Measurements from ENCODE around the gene POLR3GL. TPM values are rescaled to one million over a fixed set of nuclear protein-coding genes. Genes with fewer than 3 reads are reported as not detected.

The POLR3GL gene
- total RNA-seq, 1 experiment from 2014 or later, result 7.9 TPM

- Histone ChIP-seq H3K9me3 (ENCODE audit: control insufficient read depth, low read depth, low read length) (no peaks in the 10 kb centered on the region), H2AK5ac (ENCODE audit: insufficient read length, low read length) (no peak overlapping the region), H4K5ac (ENCODE audit: insufficient read length, low read depth, low read length) (no peak overlapping the region), H2BK120ac (ENCODE audit: low read depth, low read length, poor library complexity, severe bottlenecking) (no peak overlapping the region), H3K9ac (ENCODE audit: extremely low read depth, insufficient read length, low read length) (no peak overlapping the region), H2AFZ (ENCODE audit: low read length) (no peak overlapping the region), H3K18ac (ENCODE audit: insufficient read length, low read depth, low read length) (no peak overlapping the region), H3K4me1 (ENCODE audit: insufficient read depth, low read length) (peaks cover 5% of the 10 kb centered on the region; the same call in 1 of the 2 replicates), H3K4me2 (ENCODE audit: insufficient read depth, insufficient read length, low read length) (no peak overlapping the region), H2BK12ac (ENCODE audit: insufficient read length, low read depth, low read length) (no peak overlapping the region), H2BK15ac (ENCODE audit: low read depth, low read length) (no peak overlapping the region), H3K56ac (ENCODE audit: insufficient read length, low read depth, low read length) (no peak overlapping the region), H2BK5ac (ENCODE audit: insufficient read length, low read length) (no peak overlapping the region), H3K27ac (ENCODE audit: insufficient read length, low read depth, low read length) (no peak overlapping the region), H3T11ph (ENCODE audit: low read length) (no peak overlapping the region), H4K20me1 (ENCODE audit: control insufficient read depth, insufficient read depth, insufficient read length) (no peaks in the 10 kb centered on the region), H4K91ac (ENCODE audit: insufficient read length, low read depth, low read length) (no peak overlapping the region), H4K8ac (replicated peaks; ENCODE audit: insufficient read length, low read depth, low read length) (no peak overlapping the region), H2BK20ac (ENCODE audit: low read depth, low read length, poor library complexity, severe bottlenecking) (no peak overlapping the region), H3K4ac (ENCODE audit: low read depth, low read length) (no peak overlapping the region), H3K23ac (ENCODE audit: insufficient read length, low read depth, low read length) (no peak overlapping the region), H3K23me2 (ENCODE audit: insufficient read length, low read depth, low read length, poor library complexity, severe bottlenecking) (peaks cover 6% of the 10 kb centered on the region), H3K14ac (ENCODE audit: insufficient read depth, low read length) (no peak overlapping the region), H3K79me1 (ENCODE audit: insufficient read depth, low read depth, low read length, poor library complexity, severe bottlenecking) (no peaks in the 10 kb centered on the region), H3K27me3 (ENCODE audit: insufficient read depth, low read length) (no peaks in the 10 kb centered on the region), H3K79me2 (ENCODE audit: insufficient read depth, low read length) (no peaks in the 10 kb centered on the region)
- no peak for TF ChIP-seq CTCF (conservative IDR thresholded peaks at IDR 0.05)
- H3K36me3 Mint-ChIP-seq (ENCODE audit: insufficient read depth in 1 of 3, low read depth in 3 of 3), result no peaks in the 10 kb centered on the region
- no CpG with 5 or more reads among the region's 2 CpGs for WGBS (ENCODE audit: extremely low coverage, insufficient read length, low lambda C conversion rate)
- no peaks in the 10 kb centered on the region for H3K27me3 Mint-ChIP-seq (ENCODE audit: low read depth)
- no peak for DNase-seq
- H3K27ac Mint-ChIP-seq, result no peak overlapping the region
- peaks cover 23 to 24% of the 10 kb centered on the region in 2 experiments for H3K4me1 Mint-ChIP-seq
- no peak overlapping the region for H3K4me3 Mint-ChIP-seq
- no peaks in the 10 kb centered on the region for H3K9me3 Mint-ChIP-seq
Observed at GRCh38 chr1:146001709-146002108, 37.2 kb downstream of the POLR3GL start.

Measured in H9 (cell line).